Measurements from ENCODE around the gene RAPSN.

RAPSN gene

DNA sequence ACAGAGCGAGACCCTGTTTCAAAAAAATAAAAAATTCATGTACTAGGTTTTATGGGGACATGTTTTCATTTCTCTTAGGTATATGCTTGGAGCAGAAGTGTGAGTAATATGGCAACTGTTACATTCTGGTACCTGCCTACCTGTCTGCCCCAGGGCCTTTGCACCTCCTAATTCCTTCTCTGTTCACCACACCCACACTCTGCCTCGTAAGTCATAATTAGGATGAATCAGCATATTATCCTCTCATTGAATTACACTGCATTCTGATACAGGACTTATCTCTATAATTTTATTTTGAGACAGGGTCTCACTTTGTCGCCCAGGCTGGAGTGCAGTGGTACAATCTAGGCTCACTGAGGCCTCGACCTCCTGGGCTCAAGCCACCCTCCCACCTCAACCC is 3.1 kb upstream of the RAPSN start:
- no peak for DNase-seq (ENCODE audit: low spot score)

DNA sequence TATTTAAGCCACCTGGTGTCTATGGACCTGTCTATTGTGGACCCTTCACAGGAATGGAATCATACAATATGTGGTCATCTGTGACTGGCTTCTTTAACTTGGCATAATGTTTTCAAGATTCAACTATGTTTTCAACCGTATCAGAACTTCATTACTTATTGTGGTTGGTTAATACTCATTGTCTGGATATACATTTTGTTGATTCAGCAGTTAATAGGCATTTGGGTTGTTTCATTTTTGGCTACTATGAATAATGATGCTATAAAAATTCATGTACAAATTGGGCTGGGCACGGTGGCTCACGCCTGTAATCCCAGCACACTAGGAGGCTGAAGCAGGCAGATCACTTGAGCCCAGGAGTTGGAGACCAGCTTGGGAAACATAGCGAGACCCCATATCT is 2.5 kb upstream of the RAPSN start:
- H3K4me3 ChIP-seq = no peak overlapping the region
- DNase-seq (ENCODE audit: low spot score) = no peak
- no peak overlapping the region for H3K27ac ChIP-seq
- TF ChIP-seq CTCF (IDR thresholded peaks at IDR 0.05) = no peak

More for the DNA sequence above, 3.1 kb upstream of the RAPSN start:
- no peak for TF ChIP-seq CTCF (IDR thresholded peaks at IDR 0.05)
- H3K27ac ChIP-seq = no peak overlapping the region
- no peak overlapping the region for H3K4me3 ChIP-seq

DNA sequence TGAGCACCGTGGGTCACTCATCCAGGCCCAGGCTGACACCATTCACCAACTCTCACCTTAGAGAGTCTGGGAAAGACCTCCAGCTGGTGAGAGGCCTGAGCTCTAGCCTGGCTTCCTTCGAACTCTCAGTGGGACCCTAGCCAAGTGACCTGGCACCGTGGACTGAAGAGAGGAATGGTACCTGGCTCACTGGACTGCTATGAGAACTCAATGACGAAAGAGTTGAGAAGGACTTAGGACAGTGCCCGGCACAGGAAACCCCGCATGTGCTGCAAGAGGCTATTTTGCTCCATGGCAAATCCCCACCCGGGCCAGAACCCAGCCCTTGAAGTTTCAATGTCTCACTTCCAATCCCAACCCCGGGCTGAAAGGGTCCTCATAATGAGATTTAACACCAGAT is 605 bp upstream of the RAPSN start:
- no peak for TF ChIP-seq CTCF (IDR thresholded peaks at IDR 0.05)
- Histone ChIP-seq H3K27ac (no peak overlapping the region), H3K4me3 (no peak overlapping the region)
- DNase-seq (ENCODE audit: low spot score) = no peak

- no peak overlapping the region for H3K4me3 ChIP-seq
- no peak overlapping the region for H3K27ac ChIP-seq
Observed at GRCh38 chr11:47447906-47448305, 1.0 kb downstream of the RAPSN start.

DNA sequence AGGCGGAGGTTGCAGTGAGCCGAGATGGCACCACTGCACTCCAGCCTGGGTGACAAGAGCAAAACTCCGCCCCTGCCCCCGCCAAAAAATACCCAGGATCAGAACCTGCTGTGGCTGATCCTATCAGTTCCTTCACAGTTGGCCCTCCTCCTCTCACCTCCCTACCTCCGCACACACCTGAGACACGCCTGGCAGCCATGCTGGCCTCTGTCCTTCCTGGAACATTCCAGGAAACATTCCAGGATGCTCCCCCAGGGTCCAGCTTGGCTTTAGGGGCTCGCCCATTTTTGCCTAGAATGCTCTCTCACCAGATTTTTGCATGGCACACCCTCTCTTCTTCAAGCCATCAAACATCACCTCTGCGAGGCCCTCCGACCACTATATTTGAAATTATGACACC is 2.1 kb downstream of the RAPSN start:
- Histone ChIP-seq H3K27ac (no peak overlapping the region), H3K4me3 (no peak overlapping the region)
- no peak for DNase-seq (ENCODE audit: low spot score)
- no peak for TF ChIP-seq CTCF (IDR thresholded peaks at IDR 0.05)

More at GRCh38 chr11:47447906-47448305, 1.0 kb downstream of the RAPSN start:
- no peak for DNase-seq (ENCODE audit: low spot score)
- no peak for TF ChIP-seq CTCF (IDR thresholded peaks at IDR 0.05)

- no peak for DNase-seq (ENCODE audit: low spot score)
- Histone ChIP-seq H3K4me3 (no peak overlapping the region), H3K27ac (no peak overlapping the region)
- no peak for TF ChIP-seq CTCF (IDR thresholded peaks at IDR 0.05)
Observed at GRCh38 chr11:47445840-47446239, 3.1 kb downstream of the RAPSN start.

- no peak for DNase-seq (ENCODE audit: low spot score)
- Histone ChIP-seq H3K27ac (no peak overlapping the region), H3K4me3 (no peak overlapping the region)
- no peak for TF ChIP-seq CTCF (IDR thresholded peaks at IDR 0.05)
Observed at GRCh38 chr11:47443817-47444216, 5.1 kb downstream of the RAPSN start.

Measured in coronary artery (tissue), 2 donors.